GM18519 (cell line): Measurements from ENCODE around the gene ARHGEF11.

ENCODE experiments used
- ATAC-seq: cut with Tn5 transposase; IDR thresholded peaks from one replicate; pipeline ENCODE4 v1.9.1; 2021; ENCODE audit warnings: mild to moderate bottlenecking, moderate library complexity; ENCODE audit not compliant: unreplicated experiment, low FRiP score

Gene ARHGEF11

DNA sequence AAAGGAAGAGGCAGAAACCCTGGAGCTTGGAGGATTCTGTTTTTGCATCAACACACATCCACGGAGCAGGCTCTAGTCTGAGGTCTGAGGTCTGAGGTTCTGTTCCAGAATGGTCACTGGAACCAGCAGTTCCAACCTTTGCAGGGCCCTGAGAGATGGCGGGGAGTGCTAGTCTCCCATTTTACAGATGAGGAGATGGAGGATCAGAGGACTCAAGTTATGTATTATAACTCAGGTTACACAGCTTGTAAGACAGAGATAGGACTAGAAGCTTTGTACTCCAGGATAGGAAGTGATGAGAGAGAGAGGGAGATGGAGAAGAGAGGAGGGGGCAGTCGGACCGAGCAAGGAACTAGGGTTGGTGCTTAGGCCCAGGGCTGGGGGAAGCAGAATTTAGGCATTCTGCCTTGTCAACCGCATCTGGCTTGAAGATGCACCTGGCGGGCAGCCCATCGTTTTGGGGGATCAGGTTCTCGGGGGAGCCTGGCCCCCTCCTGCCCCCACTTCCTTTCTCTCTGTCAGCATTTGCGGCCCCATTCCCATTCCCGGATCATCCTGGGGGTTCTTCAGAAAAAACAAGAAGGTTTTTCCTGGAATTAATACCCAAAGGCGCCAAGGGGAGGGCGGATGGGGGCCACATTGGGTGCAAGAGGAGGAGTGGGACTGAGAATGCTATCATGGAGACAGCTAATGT is 146.4 kb downstream of the ARHGEF11 start:
- ATAC-seq: no peak

DNA sequence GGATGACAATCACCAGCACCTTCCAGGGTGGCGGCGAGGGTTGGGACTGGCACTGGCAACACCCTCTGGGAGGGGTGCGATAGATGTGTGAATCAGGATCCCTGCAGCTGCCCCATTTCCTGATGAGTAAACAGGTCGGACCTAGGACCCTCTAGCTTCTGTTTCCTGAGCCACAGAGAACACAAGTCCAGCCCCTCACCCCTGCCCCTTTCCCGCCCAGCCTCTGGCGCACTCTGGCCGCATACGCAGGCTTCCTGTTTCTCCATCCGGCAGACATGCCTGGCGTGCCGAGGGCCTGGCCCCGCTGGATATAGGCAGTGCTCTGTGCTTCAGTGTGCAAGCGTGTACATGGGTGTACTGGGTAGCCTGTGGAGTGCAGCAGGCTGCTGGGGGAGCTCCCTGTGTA is 147.4 kb downstream of the ARHGEF11 start:
- no peak for ATAC-seq

DNA sequence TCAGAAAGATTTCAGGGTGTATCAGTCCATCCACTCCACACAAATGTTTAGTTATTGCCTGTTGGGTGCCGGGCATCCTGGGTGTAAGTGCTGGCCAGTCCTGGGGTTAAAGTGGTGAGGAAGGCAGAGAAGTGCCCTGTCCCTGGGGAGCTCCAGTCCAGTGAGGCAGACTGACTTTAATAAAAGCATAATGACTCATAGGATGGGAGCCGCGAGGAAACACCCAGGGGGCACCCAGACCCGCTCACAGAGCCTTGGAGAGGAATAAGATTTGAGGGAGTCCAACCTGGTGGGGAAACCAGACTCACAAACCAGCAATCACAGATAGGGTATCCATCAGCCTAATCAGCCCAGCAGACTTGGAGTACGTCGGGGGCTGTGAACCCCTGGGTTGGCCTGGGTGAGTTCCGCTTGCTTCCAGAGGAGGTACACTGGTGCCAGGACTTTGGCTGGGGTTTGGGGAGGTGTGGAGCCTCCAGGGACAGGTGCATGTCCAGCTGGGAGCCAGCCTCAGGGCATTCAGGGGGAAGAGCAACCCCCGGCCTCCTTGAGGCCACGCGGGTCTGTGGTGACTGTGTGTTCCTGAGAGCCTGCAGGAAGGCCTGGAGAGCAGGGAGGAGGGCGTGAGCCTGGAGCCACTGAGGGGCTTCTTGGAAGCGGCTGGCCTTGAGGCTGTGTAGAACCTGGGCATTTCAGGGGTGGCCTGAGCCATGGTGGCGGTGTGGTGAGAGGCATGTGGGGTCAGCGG is 148.3 kb downstream of the ARHGEF11 start:
- ATAC-seq: no peak

DNA sequence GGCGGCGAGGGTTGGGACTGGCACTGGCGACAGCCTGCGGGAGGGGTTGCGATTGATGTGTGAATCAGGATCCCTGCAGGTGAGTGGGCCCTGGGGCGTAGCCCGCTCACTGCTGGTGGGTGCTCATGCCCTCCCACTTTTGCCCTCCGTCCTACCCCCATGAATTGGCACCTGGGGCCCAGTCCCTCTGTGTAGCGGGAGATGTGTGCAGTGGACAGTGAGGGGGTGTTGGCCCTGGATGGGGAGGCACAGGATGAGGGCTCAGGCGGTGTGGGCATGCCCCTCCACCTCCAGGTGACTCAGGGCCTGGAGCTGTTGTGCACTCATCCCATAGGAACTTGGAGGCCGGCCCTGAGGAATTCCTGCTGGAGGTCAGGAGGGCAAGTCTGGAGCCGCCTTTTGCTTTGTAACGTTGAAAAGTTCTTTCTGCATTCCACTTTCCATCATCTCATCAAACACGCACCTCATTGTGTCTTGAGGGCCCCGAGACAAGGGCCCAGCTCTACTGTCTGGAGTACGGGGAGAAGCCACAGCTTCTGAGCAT is 149.0 kb downstream of the ARHGEF11 start:
- no peak for ATAC-seq

DNA sequence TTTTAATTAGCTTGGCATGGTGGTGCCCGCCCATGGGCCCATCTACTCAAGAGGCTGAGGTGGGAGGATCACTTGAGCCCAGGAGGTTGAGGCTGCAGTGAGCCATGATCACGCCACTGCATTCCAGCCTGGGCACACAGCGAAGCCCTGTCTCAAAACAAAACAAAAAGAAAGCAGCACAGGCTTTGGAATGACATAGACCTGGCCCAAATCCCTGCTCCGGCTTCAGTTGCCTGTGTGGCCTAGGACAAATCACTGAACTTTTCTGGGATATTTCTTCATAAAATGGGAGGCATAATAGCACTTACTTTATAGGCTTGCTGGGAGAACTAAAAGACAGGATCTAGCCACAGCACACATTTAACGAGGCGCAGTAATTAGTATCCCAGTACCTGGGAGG is 149.6 kb downstream of the ARHGEF11 start:
- ATAC-seq: no peak

DNA sequence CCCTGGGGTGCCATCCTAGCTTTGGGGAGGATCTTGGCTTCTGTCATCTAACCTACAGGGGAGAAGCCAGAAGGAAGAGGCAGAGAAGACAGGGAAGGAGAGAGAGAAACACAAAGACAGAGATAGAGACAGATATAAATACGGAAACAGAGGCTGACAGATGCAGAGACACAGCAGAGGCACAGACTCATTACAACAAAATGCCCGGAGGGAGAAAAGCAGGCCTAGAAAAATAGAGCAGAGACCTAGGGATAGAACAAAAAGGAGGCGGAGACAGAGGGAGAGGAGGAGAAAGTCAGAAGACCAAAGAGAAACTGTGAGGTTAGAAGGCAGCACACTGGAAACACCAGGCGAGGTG is 150.1 kb downstream of the ARHGEF11 start:
- no peak for ATAC-seq

DNA sequence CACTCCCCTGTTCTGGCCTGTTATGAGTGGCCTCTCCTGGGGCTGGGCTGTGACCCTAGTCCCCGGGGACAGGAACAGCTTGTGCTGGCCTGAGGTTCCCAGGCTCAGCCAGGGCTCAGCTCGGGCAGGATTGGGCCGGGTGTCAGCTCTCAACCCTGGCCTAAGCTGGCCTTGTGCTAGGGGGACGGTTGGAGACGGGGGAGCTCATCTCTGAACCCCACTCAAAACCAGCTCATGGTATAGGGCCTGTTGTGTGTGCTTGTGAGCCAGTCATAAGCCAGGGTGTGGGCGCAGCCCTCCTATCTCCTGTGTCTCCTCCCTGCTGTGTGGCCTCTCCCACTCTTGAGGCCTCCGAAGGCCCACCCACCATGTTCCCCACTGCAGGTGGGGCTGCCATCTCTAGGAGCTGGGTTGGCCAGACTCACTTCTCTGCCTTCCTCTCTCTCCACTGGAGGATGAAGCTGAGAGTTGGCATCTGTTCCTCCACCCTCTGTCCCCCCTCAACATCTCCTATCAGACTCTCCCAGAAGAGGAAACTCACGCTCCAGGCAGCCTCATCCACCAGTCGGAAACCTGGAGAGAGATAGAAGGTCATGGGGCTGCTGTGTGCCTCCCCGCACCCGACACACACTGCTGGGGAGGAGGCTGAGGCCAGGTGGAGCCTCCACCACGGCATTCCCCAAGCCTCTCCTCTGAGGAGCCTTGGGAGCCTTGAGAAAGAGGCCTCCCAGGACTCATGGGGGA is 150.7 kb downstream of the ARHGEF11 start:
- ATAC-seq: no peak

DNA sequence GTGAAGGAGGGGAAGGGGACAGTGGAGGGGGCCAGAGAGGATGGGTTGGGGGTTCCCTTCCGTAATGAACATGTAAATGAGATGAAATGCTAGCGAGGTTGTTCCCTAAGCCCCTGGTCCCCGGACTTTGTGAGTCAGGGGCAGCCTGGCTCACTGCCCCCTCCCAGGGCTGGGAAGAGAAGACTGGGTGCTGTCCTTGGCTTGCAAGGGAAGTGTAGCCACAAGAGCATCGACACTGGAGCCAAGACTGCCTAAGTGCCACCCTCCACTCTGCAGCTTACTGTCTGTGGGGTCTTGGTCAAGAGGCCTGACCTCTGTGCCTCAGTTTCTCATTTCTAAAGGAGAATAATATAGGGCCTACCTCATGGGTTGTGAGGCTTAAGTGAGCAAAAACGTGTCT is 151.5 kb downstream of the ARHGEF11 start:
- no peak for ATAC-seq

DNA sequence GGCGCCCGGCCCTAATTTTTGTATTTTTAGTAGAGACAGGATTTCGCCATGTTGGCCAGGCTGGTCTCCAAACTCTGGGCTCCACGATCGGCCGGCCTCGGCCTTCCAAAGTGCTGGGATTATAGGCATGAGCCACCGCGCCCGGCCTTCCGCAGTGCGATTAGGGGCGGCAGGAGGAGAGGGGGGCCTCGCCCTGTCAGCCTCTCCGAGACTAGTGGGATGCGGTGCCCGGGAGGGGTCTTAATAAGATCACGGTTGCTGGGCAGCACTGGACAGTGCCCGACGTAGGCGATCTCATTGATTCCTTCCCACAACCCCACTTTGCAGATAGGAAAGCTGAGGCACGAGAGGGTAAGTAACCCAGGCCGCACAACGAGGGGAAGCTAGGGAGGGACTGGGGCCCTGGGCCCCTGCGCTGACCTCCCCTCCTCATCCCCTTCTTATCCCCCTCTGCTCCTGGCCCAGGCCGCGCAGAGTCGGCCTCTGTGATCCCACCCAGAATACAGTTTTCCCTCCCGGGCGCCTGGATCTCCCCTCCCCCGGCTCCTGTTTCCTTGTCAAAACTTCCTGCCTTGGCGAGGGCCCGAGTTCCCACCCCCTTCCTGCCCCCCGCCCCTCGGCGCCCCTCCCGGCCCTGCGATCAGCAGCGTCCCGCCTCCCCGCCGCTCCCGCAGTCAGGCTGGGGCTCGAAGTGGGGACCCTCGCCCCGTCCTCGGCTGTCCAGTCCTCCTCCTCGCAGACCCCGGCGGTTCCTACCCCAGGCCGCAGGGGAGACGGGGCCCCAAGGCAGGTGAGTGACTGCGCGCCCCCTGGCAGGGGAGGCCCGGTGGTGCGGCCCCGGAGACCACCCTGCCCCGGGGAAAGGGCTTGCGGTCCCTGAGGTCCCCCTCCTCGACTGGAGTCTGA is 152.2 kb downstream of the ARHGEF11 start, which contains the start of gene PEAR1:
Gene PEAR1, plus strand, starts transcription at position 671 of the 906 bp plus-strand sequence. CDS start 10,209 bp downstream, outside the sequence.
- no peak for ATAC-seq

DNA sequence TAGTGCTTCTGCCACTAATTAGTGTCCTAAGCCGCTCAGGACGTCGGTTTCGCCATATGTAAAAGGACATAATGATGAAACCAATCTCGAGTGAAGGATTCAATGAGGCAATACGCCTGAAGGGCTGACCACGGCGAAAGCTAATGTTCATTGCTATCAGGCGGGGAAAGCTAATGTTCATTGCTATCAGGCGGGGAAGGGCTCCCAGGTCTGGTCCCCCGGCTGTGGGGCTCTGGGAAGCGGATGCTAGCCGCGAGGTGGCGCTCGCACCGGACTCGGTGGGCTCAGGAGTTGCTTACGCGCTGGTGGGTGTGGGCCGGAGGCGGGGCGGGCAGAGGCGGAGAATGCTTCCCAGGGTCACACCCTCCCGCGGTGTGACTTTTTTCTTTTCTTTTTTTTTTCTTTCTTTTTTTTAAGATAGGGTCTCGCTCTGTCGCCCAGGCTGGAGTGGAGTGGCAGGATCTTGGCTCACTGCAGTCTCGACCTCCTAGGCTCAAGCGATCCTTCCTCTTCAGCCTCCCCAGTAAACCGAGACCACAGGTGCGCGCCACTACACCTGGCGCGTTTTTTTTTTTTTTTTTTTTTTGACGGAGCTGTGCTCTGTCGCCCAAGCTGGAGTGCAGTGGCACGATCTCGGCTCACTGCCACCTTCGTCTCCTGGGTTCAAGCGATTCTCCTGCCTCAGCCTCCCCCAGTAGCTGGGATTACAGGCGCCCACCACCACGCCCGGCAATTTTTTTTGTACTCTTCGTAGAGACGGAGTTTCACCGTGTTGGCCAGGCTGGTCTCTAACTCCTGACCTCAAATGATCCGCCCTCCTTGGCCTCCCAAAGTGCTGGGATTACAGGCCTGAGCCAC is 153.1 kb downstream of the ARHGEF11 start:
- ATAC-seq: no peak

DNA sequence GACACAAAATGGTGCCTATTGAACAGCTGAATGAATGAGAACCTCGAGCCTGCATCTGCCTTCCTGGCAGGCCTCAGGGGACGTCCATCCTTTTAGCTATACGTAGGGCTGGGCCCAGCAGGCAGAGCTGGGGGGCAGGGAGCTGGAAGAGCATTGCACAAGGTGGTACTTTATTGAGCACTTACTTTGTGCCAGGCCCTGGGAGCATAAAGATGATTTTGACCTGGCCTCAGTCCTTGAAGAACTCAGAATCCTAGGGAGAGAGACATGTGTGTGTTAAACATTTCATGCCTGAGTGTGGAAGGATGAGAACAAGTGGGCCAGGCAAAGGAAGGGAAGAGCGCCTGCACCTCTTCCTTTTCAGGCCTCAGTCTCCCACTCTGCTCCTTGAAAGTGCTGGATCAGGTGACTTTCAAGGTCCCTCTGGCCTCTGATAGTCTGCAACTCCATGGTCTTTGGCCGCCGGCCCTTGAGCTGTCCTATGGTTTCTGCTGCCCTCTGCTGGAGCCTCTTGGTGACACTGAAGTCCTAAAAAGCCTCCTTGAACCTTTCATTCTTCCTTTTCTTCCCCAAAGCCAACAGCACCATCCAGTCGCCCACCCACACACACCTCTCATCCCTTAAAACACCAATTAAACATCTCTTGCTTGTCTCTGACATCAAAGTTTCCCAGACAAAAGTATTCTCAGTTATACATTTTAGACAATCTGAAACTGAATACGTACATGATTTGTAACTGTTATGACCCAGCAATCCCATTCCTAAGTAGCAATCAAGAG is 155.6 kb downstream of the ARHGEF11 start:
- no peak for ATAC-seq

DNA sequence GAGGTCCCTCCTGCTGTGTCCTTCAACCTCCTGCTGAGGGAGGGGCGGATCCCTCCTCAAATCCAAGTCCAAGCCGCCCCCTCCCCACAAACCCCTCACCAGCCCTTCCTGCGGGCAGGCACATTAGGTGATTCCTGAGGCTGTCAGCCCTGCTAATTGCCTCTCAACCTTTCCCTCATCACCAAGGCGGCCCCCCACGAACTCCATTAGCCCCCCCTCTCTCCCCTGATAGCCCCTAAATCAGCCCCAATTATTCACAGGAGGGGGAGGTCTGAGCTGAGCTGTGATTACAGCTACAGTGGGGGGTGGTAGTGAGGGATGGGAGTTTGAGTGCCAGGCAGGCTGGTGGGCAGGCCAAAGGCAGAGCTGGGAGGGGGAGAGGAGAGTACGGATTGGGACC is 157.8 kb downstream of the ARHGEF11 start:
- ATAC-seq: no peak

DNA sequence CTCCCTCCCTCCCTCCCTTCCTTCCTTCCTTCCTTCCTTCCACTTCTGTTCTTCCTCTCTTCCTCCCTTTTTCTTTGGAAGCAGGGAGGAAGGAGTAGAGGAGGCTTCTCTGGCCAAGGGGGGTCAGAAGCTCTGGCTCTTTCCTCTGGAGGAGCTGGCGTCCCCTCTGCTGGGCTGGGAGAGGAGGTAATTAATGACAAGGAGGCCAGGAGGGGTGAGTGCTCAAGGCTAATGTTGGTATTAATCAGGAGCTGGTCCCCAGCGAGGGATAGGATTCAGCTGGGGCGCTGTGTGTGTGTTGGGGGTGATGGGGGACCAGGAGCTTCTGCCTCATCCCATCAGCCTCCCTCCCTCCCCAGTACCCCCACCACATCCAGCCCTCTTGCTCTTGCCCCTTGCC is 158.2 kb downstream of the ARHGEF11 start:
- ATAC-seq: no peak

DNA sequence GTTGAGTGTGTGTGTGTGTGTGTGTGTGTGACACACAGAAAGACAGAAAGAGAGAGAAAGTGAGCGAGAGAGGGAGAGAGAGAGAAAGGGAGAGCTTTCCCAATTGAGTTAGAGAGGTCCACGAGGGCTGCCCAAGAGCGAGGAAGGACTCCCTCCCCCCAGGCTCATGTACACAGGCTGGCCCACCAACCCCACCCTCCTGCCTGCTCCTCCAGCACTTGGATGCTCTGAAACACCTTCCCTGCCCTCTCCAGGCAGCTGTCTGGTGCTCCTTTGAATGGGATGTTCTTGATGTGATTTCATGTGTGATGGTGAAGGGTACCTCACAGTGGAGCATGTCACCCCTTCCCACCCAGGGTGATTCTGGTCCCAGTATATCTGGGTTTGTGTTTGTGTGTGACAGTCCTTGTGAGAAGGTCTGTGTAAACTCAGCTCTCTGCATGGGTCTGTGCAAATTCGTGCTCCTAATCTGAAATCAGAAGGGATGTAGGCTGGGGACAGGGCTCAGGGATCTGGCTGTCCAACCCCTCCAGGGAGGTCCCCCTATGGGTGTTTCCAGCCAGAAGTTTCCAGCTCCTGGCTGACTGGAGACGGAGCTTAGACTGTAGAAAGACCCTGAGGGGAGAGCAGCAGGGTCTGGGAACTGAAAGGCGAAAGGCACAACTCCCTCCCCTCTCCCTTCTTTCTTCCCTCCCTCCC is 158.8 kb downstream of the ARHGEF11 start:
- ATAC-seq: no peak

DNA sequence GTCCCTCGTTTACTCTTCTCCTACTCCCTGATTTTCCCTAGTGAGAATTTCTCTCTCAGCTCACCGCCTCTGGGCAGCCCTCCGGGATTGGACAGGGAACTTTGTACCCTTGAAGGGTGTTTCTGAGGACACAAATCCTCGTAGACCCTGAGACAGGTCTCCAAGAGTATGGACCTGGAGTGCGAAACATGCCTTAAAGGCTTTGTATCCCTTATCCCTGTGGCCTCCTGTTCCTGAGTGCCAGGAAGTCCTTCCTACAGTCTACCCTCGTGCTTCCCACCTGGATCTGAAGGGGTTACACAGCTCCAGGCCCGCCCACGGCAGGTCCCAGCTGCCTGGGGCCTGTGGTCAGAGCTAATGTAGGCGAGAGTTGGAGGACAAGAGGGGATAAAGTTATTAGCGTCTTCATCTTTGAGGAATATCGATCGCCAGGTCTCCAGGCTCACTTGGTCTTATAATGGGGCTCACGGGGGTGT is 159.6 kb downstream of the ARHGEF11 start:
- ATAC-seq: no peak

DNA sequence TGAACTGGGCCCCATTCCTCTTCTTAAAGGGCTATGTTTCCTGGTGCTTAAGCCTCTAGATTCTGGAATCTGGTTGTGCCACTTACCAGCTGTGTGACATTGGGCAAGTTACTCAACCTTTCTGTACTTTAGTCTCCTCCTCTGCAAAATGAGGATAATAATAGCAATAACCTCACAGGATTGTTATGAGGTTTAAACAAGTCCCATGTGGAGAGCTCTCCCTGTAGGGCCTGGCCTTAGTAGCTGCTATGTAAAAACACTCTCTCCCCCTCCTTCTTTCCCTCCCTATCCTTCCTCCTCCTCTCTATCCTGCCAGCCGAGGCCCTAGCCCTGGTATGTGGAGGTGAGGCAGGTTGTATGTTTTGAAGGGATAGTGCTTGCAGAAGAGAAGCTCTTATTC is 160.2 kb downstream of the ARHGEF11 start:
- no peak for ATAC-seq
